ENCODE results near the gene RHOB. TPM values are rescaled to one million over a fixed set of nuclear protein-coding genes. Genes with fewer than 3 reads are reported as not detected.
"Not testable (repeated sequence)": the region's sequence is repeated elsewhere in the genome, so short reads cannot be mapped to it uniquely, and the experiment has no call there.

RHOB gene
- total RNA-seq, 1 donor from 2014 or later = 1,033 TPM

- DNase-seq (ENCODE audit: low read depth) = no peak
Observed at GRCh38 chr2:20422402-20423271, 24.2 kb upstream of the RHOB start.

DNA sequence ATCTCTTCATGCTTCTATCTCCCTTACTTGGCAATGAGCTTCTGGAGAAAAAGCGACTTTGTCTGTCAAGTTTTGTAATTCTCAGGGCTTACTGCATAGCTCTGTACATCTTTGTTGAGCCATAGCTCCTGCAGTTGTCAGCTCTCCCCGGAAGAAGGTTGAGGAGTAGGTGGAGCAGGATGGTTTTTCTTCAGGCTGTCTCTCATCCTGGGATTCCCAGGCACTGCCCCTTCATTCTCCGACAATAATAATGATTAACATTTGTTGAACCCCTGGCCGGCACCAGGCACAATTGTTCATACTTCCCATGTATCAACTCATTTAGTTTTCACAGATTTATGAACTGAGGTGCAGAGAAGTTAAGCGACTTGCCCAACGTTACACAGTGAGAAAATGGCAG is 23.5 kb upstream of the RHOB start:
- DNase-seq (ENCODE audit: low read depth) = no peak

GRCh38 chr2:20423847-20424246 is 23.0 kb upstream of the RHOB start:
- no peak for DNase-seq (ENCODE audit: low read depth)

GRCh38 chr2:20424300-20425290 is 22.3 kb upstream of the RHOB start:
- peak; percentile 63 for DNase-seq (ENCODE audit: low read depth)

GRCh38 chr2:20425371-20425881 is 21.4 kb upstream of the RHOB start:
- DNase-seq (ENCODE audit: low read depth) = peak; percentile 35

DNA sequence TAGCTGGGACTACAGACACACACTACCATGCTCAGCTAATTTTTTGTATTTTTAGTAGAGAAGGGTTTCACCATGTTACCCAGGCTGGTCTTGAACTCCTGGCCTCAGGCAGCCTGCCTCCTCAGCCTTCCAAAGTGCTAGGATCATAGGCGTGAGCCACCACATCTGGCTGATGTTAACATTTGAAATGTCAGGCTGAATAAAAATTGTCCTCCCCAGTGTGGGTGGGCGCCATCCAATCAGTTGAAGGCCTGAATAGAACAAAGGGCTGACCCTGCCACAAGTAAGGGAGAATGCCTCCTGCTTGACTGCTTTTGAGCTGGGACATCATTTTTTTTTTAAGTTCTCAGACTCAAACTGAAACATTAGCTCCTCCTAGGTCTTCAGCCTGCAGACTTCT is 21.0 kb upstream of the RHOB start:
- no peak for DNase-seq (ENCODE audit: low read depth)

- no peak for DNase-seq (ENCODE audit: low read depth)
Observed at GRCh38 chr2:20427931-20428526, 18.8 kb upstream of the RHOB start.

DNA sequence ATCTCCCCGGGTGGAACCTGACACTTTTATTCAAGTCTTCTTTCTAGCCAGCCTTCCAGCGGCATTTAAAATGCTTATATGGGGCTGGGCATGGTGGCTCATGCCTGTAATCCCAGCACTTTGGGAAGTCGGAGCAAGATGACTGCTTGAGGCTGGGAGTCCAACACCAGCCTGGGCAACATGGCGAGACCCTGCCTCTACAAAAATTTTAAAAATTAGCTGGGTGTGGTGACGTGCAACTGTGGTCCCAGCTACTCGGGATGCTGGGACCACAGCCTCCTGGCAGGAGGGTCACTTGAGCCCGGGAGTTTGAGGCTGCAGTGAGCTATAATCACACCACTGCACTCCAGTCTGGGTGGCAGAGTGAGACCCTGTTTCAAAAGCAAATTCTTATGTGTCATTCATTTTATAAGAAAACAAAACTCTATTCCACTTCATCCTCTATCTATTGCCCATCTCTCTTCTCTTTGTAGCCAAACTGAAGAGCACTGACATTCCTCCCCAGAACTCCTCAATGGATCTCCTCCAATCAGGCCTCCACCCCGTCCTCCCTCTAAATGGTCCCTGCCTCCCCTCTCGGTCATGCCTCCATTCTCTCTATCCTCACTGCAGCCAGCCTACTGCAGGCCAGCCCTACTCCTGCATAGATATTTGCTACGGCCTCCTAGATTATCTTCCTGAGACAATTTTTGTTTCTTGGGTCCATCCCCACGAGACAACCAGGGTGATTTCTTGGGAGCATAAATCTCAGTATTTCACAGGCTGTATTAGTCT is 18.0 kb upstream of the RHOB start:
- no peak for DNase-seq (ENCODE audit: low read depth)

DNA sequence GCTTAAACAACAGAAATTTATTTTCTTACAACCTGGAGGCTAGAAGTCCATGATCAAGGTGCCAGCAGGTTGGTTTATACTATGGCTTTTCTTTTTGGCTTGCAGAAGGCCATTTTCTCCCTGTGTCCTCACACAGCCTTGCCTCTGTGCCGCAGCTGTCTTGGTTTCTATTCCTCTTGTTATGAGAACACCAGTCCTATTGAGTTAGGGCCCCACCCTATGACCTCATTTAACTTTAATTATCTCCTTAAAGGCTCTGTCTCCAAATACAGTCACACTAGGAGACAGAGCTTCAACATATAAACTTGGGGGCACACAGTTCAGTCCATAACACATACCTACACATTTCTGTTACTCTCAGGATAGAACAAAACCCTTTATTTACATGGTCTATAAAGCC is 17.3 kb upstream of the RHOB start:
- DNase-seq (ENCODE audit: low read depth) = no peak

- DNase-seq (ENCODE audit: low read depth) = no peak
Observed at GRCh38 chr2:20430035-20430434, 16.8 kb upstream of the RHOB start.

DNA sequence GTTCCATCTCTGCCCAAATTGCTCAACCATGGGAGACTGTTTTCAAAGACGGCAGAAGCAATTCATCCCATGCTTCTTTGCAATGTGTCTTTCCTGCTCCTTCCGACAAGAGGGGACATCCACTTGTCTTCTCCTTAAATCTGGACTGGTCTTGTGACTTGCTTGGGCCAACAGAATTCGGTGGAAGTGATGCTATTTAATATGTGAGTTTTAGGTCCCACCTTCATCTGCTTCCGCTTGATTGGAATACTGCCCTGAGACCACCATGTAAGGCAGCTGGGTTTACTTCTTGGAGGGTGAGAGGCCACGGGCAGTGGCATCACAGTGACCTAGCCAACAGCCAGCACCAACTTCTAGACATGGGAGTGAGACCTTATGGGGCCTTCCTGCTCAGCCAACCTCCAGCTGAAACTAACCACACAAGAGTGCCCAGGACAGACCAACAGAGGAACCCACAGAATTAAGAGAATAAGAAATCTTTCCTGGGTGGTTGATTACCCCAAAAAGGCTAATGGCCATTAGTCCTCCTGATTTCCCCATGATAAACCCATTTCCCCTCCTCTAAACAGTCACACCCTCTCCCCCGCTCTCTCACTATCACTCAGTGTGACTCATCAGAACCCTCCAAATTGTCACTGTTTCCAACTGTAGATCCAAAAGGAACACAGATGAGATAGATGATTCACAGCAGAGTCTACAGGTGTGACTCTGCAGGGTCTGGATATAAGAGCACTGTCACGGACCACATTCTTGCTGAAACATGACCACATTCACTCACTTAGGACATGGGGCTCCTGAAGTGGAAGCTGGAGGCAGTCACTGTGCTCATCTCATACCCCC is 16.2 kb upstream of the RHOB start:
- no peak for DNase-seq (ENCODE audit: low read depth)

GRCh38 chr2:20431301-20431698 is 15.6 kb upstream of the RHOB start:
- no peak for DNase-seq (ENCODE audit: low read depth)

DNA sequence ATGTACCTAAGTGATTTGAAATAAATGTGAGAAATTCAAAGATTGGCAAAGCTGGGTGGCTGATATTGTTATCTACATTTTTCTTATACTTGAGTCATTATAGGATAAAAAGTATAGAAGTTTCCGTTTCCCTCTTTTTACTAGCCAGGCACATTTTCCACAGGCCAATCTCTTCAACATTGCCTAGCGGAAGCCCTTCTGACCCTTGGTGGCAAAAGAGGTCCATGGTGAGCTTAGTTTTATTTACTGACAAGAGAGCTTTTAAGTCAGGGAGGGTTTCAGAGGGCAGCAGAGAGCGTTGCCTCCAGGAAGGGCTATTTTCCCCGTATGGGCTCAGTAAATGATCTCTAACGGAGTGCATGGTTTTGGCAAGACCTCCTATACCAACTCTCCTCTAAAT is 15.1 kb upstream of the RHOB start:
- DNase-seq (ENCODE audit: low read depth) = no peak

DNA sequence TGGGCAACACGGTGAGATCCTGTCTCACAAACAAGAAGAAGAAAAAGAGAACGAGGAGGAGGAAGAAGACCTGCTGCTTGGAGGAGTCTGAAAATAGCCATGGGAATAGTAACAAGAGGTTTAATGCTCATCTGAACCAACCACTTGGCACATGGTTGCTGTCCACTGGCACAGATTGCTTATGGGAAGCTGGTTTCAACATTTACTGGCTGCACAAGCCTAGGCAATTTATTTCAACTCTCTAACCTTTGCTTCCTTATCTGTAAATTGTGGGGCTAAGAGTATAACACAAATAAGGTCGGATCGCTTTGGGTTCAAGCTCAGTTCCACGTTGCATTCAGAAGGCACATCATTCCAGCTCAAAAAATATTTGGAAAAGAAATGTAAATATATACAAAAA is 14.2 kb upstream of the RHOB start:
- DNase-seq (ENCODE audit: low read depth) = no peak

DNA sequence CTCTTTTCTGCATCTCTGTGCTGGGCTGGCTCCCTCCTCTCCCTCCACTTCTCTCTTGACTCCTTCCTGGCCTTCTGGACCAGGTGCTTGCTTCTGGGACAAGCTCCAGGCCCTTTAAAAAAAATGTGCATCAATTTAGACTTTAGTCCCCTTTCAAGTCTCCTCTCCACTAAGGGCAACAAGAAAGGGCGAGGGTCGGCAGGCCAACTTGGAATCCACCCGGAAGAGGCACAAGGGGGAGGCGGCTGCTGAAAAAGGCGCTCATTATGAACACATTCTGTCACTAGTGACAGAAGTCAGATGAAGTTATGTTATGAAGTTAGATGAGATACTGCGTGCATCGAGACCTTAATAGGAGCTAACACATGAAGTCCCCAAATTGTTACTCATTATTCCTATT is 13.6 kb upstream of the RHOB start:
- DNase-seq (ENCODE audit: low read depth) = no peak

DNA sequence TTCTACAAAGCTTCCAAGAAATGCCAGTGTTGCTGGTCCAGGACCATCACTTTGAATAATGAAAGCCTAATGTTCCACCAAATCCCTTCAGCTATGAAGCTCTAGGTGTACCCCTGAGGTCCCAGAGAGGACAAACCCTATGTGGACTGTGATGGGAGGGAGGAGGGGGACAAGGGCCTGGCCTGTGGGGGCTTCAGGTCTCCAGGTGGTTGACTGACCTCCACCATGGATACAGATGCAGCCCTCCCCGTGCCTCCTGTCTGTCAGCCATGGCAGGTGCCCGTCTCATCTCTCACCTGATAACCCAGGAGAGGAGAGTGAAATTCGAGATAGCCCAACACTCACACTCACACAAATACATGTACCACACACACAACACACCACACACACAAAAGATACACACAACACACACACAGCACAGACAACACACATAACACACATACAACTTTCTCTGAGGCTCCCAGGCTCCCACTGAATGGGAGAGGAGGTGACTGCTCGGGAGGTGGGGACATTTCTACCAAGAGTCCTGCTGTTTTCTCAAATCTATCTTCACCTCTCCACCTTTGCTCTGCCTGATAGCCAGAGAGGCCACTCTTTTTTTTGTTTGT is 12.8 kb upstream of the RHOB start:
- no peak for DNase-seq (ENCODE audit: low read depth)

DNA sequence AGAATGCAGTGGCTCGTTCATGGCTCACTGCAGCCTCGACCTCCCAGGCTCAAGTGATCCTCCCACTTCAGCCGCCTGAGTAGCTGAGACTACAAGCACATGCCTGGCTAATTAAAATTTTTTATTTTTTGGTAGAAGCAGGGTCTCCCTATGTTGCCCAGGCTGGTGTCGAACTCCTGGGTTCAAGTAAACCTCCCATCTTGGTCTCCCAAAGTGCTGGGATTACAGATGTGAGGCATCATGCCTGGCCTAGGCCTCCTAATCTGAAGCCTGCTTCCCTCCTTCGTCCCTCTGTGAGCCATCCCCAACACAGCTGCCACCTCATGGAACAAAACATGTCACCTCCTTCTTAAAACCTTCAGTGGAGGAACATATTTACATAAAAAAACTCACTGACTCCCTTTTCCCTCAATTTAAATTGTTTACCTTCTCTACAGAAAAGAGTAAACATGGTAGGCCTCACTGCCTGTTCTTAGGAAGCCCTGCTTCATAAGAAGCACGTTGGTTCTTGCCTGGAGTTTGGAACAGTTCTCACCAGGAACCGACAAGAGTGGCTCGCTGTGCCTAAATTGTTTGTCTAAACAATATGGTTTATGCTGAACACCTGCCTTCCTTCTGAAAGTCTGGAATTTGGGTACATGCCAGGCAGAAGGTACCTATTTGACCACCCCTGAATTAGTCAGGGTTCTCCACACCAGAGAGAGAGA is 12.1 kb upstream of the RHOB start:
- no peak for DNase-seq (ENCODE audit: low read depth)

GRCh38 chr2:20435456-20435855 is 11.4 kb upstream of the RHOB start:
- DNase-seq (ENCODE audit: low read depth) = not testable (repeated sequence)
